ENCODE data around the gene MT4. TPM values are rescaled to one million over a fixed set of nuclear protein-coding genes. Genes with fewer than 3 reads are reported as not detected.
A peak's percentile ranks its signal among the peaks of the same experiment; 100 is the strongest.

Gene MT4
- total and polyA plus RNA-seq, 10 donors = not detected

DNA sequence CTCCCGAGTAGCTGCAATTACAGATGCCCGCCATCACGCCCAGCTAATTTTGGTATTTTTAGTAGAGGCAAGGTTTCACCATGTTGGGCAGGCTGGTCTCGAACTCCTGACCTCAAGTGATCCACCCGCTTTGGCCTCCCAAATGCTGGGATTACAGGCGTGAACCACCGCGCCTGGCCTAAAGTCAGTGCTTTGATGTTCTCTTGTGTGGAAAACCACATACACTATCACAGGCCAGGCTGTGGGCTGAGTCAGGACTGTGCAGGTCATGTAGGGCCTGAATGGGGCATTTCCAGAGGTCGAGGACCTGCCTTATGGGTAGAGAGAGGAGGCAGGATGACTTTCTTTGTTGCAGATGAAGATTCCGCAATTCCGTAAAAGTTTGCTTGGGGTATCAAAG is 19.4 kb downstream of the MT4 start:
- TF ChIP-seq, protein P1, sequence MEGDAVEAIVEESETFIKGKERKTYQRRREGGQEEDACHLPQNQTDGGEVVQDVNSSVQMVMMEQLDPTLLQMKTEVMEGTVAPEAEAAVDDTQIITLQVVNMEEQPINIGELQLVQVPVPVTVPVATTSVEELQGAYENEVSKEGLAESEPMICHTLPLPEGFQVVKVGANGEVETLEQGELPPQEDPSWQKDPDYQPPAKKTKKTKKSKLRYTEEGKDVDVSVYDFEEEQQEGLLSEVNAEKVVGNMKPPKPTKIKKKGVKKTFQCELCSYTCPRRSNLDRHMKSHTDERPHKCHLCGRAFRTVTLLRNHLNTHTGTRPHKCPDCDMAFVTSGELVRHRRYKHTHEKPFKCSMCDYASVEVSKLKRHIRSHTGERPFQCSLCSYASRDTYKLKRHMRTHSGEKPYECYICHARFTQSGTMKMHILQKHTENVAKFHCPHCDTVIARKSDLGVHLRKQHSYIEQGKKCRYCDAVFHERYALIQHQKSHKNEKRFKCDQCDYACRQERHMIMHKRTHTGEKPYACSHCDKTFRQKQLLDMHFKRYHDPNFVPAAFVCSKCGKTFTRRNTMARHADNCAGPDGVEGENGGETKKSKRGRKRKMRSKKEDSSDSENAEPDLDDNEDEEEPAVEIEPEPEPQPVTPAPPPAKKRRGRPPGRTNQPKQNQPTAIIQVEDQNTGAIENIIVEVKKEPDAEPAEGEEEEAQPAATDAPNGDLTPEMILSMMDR (IDR thresholded peaks at IDR 0.05 in 8 of 11, conservative IDR thresholded peaks at IDR 0.05 in 3 of 11) = no peak
- TF ChIP-seq POLR2AphosphoS5 (IDR thresholded peaks at IDR 0.05) (no peak), POLR2A (IDR thresholded peaks at IDR 0.05) (no peak)
- intact Hi-C loops (cut with DNase I; ENCODE audit: low total_unique reads) = no loop called here
- no peak overlapping the region for H3K27ac ChIP-seq
- no peaks in the 10 kb centered on the region for H3K9me3 ChIP-seq
- peaks cover 3 to 7% (median 5%) of the 10 kb centered on the region in 6 donors for H3K4me1 ChIP-seq
- 78 to 94% (median 81%) methylated on average over 11 of the region's 11 CpGs for WGBS, 5 donors
- H3K27me3 ChIP-seq (replicated peaks in 1 of 7) = peaks cover 0 to 33% (median 9%) of the 10 kb centered on the region in 7 donors
- no peak overlapping the region for H3K4me3 ChIP-seq
- H3K36me3 ChIP-seq = no peaks in the 10 kb centered on the region
- no peak for DNase-seq

GRCh38 chr16:56588781-56589140 is 23.9 kb downstream of the MT4 start:
- peak overlapping the region in 6 of 8 donors; percentile 26 to 69 (median 40) for H3K4me3 ChIP-seq
- DNase-seq = no peak
- intact Hi-C loops (cut with DNase I; ENCODE audit: low total_unique reads) = no loop called here
- H3K27me3 ChIP-seq (replicated peaks in 1 of 7) = peaks cover 0 to 54% (median 23%) of the 10 kb centered on the region in 7 donors
- 32 to 50% (median 41%) methylated on average over 9 of the region's 9 CpGs for WGBS, 5 donors
- peaks cover 0 to under 1% (median 0%) of the 10 kb centered on the region in 8 donors for H3K9me3 ChIP-seq
- H3K36me3 ChIP-seq = no peaks in the 10 kb centered on the region
- H3K27ac ChIP-seq = no peak overlapping the region
- peaks cover 8 to 16% (median 13%) of the 10 kb centered on the region in 6 donors for H3K4me1 ChIP-seq
- TF ChIP-seq POLR2AphosphoS5 (IDR thresholded peaks at IDR 0.05) (no peak), POLR2A (IDR thresholded peaks at IDR 0.05) (no peak)
- TF ChIP-seq, protein P1 (IDR thresholded peaks at IDR 0.05 in 8 of 11, conservative IDR thresholded peaks at IDR 0.05 in 3 of 11) = no peak

- H3K4me3 ChIP-seq = peak within 1 kb of the TSS; percentile 23 to 69 (median 36)
Measured at GRCh38 chr16:56589141-56590039, 24.5 kb downstream of the MT4 start, which contains the start of gene MT3. TSS of gene MT3 (plus strand) at chr16:56589528. CDS start at chr16:56589591, 63 bp downstream.

More at GRCh38 chr16:56589141-56590039, 24.5 kb downstream of the MT4 start, which contains the start of gene MT3:
- Histone ChIP-seq H3K27me3 (replicated peaks in 1 of 7) (peaks cover 0 to 54% (median 23%) of the 10 kb centered on the region in 7 donors), H3K36me3 (no peaks in the 10 kb centered on the region), H3K4me1 (peaks cover 8 to 16% (median 13%) of the 10 kb centered on the region in 6 donors), H3K9me3 (peaks cover 0 to 6% (median 0%) of the 10 kb centered on the region in 8 donors), H3K27ac (no peak within 1 kb of the TSS)
- intact Hi-C loops (cut with DNase I; ENCODE audit: low total_unique reads) = no loop called here
- no peak for DNase-seq
- WGBS, 5 donors = 5 to 10% (median 5%) methylated on average over 30 to 87 of the region's 87 CpGs
- TF ChIP-seq, protein P1 (IDR thresholded peaks at IDR 0.05 in 8 of 11, conservative IDR thresholded peaks at IDR 0.05 in 3 of 11) = no peak
- no peak for TF ChIP-seq POLR2AphosphoS5 (IDR thresholded peaks at IDR 0.05)
- no peak for TF ChIP-seq POLR2A (IDR thresholded peaks at IDR 0.05)
